SH-SY5Y (cell line): ENCODE measurements around the gene GRAMD1B.

Experiments
- GATA2 ChIP-seq: IDR thresholded peaks from 2 replicates; pipeline ENCODE4 v1.6.1; 2011; ENCODE audit warnings: mild to moderate bottlenecking, low read depth, low read length
- GATA3 ChIP-seq: IDR thresholded peaks from 2 replicates; pipeline ENCODE4 v1.6.1; 2011; ENCODE audit warnings: low read depth, mild to moderate bottlenecking, low read length, moderate library complexity

GRCh38 chr11:123526027-123526805 is 96.1 kb downstream of the GRAMD1B start:
- TF ChIP-seq GATA2, result no peak
- TF ChIP-seq GATA3, result no peak
